NCI-H2171 treated with DMSO at 0.1 percent for 48 hours (cell line): Measurements from ENCODE around the gene ZNF3.
A peak's percentile ranks its signal among the peaks of the same experiment; 100 is the strongest.

Source experiments
- DNase-seq: peaks from one replicate; lab custom pipeline; 2025; lab: John Stamatoyannopoulos, UW

Gene ZNF3

DNA sequence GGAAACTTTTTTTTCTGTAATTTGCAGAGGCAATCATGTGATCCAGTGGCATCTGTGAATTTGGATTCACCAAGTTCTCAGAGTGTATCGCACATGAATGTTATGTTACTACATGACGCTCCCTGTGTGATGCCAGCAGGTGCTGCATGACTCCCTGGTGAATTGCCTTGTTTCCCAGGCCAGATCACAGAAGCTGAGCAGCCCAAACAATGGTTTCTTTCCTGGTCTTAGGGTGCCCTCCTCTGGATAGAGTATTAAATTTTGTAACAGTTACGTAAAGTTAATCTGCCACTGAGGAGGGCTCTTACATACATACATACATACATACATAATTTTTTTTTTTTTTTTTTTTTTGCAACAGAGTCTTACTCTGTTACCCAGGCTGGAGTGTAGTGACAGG is 28.3 kb downstream of the ZNF3 start:
- DNase-seq, result peak; percentile 96

DNA sequence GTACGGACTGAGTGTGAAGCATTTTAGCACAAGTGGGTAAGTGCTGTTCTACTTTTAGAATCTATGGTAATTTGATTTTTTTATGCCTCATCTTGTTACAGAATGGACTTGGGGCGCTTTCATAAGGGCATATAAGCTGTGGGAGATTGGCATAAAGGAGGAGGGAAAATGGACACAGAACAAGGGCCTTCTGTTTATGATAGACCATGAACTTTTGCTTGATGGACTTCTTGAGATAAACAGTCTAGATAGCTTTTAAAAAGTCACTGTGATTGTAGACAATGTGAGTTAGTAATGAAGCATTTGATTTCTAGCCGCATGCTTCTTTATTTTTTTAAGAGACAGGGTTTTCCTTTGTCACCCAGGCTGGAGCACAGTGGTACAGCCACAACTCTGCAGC is 29.9 kb downstream of the ZNF3 start:
- no peak for DNase-seq

DNA sequence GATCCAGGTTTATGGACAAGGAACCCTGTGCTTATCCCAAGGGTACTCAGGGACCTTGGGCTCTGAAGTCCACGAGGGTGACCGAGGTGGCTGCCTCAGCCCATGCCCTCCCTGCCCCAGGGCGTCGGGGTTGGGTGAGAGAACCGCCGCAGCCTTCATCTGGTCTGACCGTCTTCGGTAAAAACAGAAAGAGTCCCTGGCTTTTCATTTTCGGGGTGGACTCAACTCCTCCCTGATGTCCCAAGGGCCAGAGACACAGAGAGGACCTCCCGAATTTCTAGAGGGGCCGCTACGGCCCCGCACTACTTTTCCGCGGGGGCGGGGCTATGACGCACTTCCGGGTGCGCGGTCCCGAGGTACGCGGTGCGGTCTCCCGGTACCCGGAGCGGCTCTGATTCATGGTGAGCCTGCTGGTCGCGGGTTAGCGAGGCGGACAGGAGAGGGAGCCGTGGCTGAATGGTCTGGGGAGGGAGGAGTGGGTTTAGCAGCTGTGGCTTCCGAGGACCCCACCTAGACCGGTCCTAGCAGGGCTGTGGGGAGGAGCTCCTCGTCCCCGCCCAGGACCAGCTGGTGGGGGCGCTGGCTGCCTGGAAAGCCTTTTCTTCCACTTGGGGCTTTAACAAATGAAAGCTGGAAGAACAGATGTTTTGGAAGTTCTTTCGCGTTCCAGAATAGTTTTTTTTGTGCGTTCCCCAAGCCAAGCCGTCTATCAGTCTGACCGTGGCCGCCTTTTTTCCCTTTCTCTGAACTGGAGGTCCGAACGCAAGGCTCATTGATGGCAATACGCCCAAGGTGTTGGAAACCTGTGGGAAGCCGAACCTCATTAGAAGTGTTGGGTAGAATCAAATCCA is 31.9 kb downstream of the ZNF3 start, which contains the start of gene ZSCAN21:
Gene ZSCAN21 (plus strand): TSS at position 334 of the 851 bp plus-strand sequence. CDS start 7,233 bp downstream, outside the sequence.
- DNase-seq, result peak; percentile 78

DNA sequence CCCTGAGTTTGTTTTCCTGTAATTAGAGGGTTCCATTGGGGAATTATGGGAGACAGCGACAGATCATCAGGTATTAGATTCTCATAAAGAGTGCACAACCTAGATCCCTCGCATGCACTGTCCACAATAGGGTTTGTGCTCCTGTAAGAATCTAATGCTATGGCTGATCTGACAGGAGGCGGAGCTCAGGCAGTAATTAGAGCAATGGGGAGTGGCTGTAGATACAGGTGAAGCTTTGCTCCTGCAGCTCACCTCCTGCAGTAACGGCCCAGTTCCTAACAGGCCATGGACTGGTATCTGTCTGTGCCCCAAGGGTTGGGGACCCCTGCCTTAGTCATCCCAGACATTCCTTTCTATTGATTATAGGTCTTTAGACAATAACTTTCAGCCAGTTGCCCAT is 32.8 kb downstream of the ZNF3 start:
- DNase-seq, result no peak

DNA sequence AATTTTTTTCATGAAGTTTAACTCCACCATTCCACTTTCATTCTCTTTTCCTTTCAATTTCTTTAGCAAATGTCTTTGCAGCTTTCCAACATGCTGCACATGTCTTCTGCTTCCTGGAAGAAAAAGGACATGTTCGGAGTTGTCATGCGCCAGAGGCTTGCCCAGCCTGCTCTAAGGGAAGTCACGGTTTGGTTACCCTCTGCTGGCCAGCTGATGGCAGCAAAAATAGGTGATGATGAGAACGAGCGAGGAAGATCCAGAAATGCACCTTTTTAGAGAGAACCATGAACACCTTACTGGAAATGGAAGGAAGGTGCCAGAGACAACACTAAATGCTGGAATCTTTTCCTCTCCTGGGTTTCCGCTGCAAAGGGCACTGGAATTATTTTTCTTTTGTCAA is 36.8 kb downstream of the ZNF3 start:
- no peak for DNase-seq

DNA sequence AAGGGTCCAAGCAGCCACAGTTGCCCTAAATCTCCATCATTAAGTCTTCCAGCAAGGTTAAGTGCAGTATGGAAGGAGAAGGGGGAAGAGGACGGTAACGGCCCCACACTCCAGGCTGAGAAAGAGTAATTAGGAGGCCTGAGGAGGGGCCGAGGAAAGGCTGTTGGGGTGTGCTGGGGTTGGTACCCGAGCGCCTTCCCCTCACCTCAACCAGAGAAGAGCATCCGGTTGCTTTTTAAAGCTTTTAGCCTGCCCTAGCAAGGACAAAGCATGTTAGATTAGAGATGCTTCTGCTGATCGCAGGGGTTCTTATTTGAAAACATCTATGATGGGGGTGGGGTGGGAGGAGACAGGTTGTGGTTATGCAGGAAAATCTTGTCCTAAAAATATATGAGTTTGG is 40.9 kb downstream of the ZNF3 start:
- no peak for DNase-seq

DNA sequence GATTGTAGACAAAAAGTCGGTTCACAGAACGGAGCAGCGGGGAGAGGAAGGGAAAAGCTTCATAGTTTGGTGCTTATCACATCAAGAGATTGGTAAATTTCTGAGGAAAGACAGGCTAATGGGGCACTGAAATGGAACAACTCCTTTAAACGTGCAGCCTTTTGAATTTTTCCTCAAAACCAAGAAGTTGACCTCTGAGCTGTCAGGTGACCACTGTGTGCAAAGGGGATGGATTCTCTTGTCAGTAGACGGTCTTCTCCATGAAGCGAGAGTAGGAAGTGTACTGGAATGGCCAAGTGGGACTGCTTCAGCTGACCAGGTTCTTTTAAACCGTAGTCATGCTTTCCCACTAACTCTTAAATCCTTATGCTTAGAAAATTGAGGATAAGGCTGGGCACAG is 43.2 kb downstream of the ZNF3 start:
- DNase-seq, result no peak

DNA sequence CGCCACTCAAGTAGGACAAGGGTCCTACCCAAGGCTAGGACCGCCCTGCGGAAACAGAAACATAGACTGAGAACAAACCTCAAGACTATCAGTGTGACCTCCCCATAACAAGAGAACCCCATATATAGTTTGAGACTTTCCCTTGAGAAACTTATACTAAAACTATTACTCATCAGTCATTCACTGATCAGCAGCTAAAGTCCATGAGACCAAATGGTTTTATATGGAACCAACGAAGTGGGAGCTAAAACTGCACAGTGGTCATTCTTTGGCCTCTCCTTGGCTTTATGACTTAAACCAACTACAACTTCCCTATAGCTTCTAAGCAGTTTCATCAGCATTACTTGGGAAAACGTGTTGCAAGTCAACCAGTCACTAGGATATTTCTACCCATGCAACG is 45.6 kb downstream of the ZNF3 start:
- no peak for DNase-seq

DNA sequence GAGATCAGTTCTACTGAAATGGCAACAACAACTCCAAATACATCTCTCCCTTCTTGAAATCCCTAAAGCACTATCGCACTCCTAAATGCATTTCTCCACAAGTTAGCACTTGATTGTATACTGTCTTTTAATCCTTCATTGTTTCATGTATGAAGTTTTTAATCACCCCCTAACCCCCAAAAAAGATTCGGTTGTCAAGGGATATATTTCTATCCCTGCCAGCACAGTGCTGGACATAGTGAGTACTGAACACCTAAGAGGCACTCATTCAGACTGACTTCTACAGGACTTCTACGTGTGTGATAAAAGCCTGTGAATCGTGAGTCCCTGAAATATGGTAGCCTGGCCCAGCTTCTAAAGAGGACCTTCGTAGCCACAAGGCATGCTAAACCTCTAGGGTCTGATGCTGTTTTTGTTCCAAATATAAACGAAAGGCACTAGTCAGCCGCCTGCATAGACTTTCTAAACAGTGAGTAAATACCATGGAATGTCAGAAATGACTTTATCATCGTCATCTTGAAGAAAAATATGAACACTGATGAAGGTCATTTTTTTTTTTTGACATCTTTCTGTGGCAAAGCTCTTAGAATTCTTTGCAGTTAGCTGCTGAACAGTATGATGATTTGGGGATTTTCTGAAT is 46.5 kb downstream of the ZNF3 start:
- DNase-seq, result no peak

DNA sequence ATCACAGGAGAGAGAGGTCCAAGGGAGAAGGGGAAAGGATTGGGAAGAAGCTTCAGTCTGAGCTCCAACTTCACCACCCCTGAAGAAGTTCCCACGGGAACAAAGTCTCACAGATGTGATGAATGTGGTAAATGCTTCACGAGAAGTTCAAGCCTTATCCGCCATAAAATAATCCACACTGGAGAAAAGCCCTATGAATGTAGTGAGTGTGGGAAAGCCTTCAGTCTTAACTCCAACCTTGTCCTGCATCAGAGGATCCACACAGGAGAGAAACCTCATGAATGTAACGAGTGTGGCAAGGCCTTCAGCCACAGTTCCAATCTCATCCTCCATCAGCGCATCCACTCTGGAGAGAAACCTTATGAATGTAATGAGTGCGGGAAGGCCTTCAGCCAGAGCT is 48.0 kb downstream of the ZNF3 start:
- no peak for DNase-seq

DNA sequence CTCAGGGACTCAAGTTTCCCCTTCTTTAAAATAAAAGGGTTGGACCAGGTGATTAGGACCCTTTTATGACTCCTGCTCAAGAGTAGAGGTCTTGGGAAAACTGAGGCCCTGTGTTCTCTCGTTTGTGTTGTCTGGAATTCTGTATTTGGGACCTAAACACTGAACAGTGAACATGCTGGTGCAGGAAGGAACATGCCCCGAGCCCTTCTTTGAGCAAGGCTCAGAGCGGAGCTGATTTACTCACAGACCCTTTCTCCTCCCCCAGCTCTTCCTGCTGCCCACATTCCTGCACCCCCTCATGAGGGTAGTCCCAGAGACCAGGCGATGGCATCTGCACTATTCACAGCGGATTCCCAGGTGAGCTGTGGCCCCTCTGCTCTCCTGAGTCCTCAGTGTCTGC is 51.9 kb downstream of the ZNF3 start:
- no peak for DNase-seq

DNA sequence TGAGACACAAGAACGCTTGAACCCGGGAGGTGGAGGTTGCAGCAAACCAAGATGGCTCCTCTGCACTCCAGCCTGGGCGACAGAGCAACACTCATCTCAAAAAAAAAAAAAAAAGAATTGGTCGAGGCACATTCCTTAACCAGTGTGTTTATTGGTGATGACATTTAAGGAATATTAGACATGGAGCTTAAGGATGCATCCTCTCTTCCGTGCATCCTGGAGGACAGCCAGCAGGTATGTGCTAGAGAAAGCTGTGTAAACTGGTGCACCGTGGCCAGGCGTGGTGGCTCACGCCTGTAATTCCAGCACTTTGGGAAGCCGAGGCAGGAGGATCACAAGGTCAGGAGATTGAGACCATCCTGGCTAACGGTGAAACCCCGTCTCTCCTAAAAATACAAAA is 54.3 kb downstream of the ZNF3 start:
- DNase-seq, result no peak

DNA sequence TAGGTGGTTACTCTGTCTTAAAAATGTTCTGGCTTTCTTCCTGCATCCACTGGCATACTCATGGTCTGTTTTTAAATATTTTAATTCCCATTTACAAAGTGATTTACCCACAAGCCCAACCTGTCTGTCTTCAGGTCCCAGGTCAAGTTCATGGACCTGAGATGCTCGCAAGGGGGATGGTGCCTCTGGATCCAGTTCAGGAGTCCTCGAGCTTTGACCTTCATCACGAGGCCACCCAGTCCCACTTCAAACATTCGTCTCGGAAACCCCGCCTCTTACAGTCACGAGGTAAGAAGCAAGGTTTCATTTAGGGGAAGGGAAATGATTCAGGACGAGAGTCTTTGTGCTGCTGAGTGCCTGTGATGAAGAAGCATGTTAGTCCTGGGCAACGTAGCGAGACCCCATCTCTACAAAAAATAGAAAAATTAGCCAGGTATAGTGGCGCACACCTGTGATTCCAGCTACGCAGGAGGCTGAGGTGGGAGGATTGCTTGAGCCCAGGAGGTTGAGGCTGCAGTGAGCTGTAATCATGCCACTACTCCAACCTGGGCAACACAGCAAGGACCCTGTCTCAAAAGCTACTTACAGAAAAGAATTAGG is 57.4 kb downstream of the ZNF3 start:
- DNase-seq, result no peak

DNA sequence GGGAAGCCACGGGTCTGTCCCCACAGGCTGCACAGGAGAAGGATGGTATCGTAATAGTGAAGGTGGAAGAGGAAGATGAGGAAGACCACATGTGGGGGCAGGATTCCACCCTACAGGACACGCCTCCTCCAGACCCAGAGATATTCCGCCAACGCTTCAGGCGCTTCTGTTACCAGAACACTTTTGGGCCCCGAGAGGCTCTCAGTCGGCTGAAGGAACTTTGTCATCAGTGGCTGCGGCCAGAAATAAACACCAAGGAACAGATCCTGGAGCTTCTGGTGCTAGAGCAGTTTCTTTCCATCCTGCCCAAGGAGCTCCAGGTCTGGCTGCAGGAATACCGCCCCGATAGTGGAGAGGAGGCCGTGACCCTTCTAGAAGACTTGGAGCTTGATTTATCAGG is 58.0 kb downstream of the ZNF3 start:
- DNase-seq, result no peak

DNA sequence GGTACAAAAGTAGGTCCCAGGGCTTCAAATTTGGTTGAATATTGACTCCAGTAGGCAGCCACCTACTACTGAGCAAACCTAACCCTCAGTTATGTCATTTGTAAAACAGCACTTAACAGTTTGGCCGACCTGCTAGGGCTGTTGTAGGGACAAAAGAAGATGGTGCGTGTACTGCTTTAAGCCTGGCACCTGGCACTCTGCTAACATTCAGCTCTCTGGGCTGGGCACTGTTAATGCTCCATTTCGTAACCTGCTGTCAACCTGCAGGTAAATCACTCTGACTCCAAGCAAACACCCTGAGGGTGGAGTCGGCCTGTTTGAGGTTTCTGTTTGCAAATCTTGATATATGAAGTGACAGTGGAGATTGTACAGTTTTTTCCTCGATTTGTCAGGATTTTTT is 58.9 kb downstream of the ZNF3 start:
- no peak for DNase-seq

DNA sequence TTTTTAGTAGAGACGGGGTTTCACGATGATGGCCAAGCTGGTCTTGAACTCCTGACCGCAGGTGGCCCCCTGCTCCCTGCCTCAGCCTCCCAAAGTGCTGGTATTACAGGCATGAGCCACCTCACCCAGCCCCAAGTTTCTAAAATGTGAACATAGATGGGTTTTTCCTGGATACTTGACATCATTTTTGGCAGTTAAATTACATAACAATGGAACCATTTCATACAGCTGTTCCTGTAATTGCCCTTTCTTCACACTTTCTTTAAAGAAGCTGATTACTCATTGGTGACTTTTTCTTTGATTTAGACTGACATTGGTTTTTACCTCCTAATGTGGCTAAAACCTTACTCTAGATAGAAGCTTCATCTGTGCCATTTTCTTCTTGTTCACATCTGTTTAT is 60.2 kb downstream of the ZNF3 start:
- no peak for DNase-seq
